ENCODE data around the gene NEK2. TPM values are rescaled to one million over a fixed set of nuclear protein-coding genes. Genes with fewer than 3 reads are reported as not detected.

Gene NEK2
- total RNA-seq, 1 experiment from 2014 or later: 50.2 TPM

DNA sequence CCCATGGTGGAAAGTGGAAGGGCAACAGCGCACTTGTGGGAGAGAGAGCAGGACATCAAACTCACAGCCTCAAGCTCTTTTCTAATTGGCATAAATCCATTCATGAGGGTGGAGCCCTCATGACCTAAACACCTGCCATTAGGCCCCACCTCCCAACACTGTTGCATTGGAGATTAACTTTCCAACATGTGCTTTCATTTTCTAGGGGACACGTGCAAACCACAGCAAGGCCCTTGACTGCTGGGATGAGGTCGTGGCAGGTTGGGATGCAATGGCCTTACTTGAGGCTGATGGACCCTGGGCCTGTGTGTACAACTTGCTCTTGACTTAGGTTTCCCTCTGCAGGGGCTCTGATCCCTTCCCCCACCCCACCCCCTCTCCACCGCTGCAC lies 35.9 kb upstream of the NEK2 start:
- intact Hi-C loops (cut with micrococcal nuclease): no loop called here
- H4K20me1 ChIP-seq (ENCODE audit: insufficient read depth): no peaks in the 10 kb centered on the region
- CTCF ChIA-PET: interaction anchor here (1.5 kb wide), 1 partner anchor 13 kb away, joined by 5 read pairs; no protein-coding TSS in a partner anchor
- H3K4me2 ChIP-seq (ENCODE audit: low read length): no peak overlapping the region
- no peaks in the 10 kb centered on the region for H3K27me3 ChIP-seq (ENCODE audit: insufficient read depth, low read length)
- no peaks in the 10 kb centered on the region for H3K9me2 ChIP-seq (ENCODE audit: insufficient read depth)
- no peak for TF ChIP-seq EZH2phosphoT487 (IDR thresholded peaks at IDR 0.05; ENCODE audit: borderline replicate concordance)
- TF ChIP-seq POLR2A (IDR thresholded peaks at IDR 0.05; ENCODE audit: borderline replicate concordance, extremely low read depth, insufficient read depth, insufficient read length): no peak
- no peak for TF ChIP-seq ELF1 (IDR thresholded peaks at IDR 0.05; ENCODE audit: borderline replicate concordance, low read depth)
- no peak for TF ChIP-seq ZFX (IDR thresholded peaks at IDR 0.05)
- TF ChIP-seq YY1 (IDR thresholded peaks at IDR 0.05; ENCODE audit: extremely low read depth, insufficient replicate concordance, low read depth, low read length): no peak
- TF ChIP-seq, protein P1, sequence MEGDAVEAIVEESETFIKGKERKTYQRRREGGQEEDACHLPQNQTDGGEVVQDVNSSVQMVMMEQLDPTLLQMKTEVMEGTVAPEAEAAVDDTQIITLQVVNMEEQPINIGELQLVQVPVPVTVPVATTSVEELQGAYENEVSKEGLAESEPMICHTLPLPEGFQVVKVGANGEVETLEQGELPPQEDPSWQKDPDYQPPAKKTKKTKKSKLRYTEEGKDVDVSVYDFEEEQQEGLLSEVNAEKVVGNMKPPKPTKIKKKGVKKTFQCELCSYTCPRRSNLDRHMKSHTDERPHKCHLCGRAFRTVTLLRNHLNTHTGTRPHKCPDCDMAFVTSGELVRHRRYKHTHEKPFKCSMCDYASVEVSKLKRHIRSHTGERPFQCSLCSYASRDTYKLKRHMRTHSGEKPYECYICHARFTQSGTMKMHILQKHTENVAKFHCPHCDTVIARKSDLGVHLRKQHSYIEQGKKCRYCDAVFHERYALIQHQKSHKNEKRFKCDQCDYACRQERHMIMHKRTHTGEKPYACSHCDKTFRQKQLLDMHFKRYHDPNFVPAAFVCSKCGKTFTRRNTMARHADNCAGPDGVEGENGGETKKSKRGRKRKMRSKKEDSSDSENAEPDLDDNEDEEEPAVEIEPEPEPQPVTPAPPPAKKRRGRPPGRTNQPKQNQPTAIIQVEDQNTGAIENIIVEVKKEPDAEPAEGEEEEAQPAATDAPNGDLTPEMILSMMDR (IDR thresholded peaks at IDR 0.05 in 2 of 3, conservative IDR thresholded peaks at IDR 0.05 in 1 of 3; ENCODE audit: borderline replicate concordance in 1 of 3, insufficient read depth in 1 of 3, low read depth in 2 of 3, low read length in 2 of 3): no peak
- no TSS peak for BruUV-seq (replicated peaks)
- no peak overlapping the region for H3K27ac ChIP-seq (ENCODE audit: low read depth, low read length)
- H2AFZ ChIP-seq (ENCODE audit: low read depth, low read length, poor library complexity, severe bottlenecking): no peak overlapping the region
- H3K36me3 ChIP-seq (ENCODE audit: control insufficient read depth in 1 of 2, insufficient read depth in 2 of 2, low read length in 2 of 2): no peaks in the 10 kb centered on the region
- no peaks in the 10 kb centered on the region for H3K4me1 ChIP-seq (ENCODE audit: control insufficient read depth in 1 of 2, insufficient read depth in 2 of 2, low read length in 2 of 2)
- POLR2A ChIA-PET: no interaction called here
- DNase-seq (ENCODE audit: low read depth, low spot score) (no peak), ATAC-seq (no peak)
- no peaks in the 10 kb centered on the region for H3K79me2 ChIP-seq (ENCODE audit: insufficient read depth, low read length)
- H3K9me3 ChIP-seq (ENCODE audit: control insufficient read depth in 1 of 2, insufficient read depth in 1 of 2, low read depth in 1 of 2, low read length in 2 of 2): no peaks in the 10 kb centered on the region
- RAD21 ChIA-PET (ENCODE audit: low non-redundant PET in 1 of 2, low total read pairs in 2 of 2, uncharacterized antibody in 2 of 2, unreplicated experiment in 2 of 2): no interaction called here
- no peak overlapping the region for H3K9ac ChIP-seq (ENCODE audit: low read length)
- H3K4me3 ChIP-seq (replicated peaks in 1 of 2; ENCODE audit: low read depth in 1 of 2, low read length in 2 of 2): no peak overlapping the region

DNA sequence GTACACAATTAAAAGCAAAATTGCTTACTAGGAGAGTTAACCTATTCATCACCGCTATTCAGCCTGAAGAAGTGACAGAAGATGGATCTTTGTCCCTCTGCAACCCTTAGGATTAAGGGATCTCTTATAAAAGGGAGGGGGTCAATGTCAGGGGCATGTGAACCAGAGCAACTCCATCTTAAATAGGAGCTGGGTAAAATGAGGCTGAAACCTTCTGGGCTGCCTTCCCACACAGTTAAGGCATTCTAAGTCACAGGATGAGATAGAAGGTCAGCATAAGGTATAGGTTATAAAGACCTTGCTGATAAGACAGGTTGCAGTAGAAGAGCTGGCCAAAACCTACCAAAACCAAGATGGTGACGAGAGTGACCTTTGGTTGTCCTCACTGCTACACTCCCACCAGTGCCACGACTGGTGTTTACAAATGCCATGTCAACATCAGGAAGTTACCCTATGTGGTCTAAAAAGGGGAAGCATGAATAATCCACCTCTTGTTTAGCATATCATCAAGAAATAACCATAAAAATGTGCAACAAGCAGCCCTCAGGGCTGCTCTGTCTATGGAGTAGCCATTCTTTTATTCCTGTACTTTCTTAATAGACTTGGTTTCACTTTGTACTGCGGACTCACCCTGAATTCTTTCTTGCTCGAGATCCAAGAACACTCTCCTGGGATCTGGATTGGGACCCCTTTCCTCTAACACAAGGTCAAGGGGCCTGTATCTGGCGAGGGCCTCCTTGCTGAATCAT lies 35.3 kb upstream of the NEK2 start:
- intact Hi-C loops (cut with micrococcal nuclease): no loop called here
- ChIA-PET CTCF (interaction anchor here (1.5 kb wide), 1 partner anchor 12 kb away, joined by 5 read pairs; no protein-coding TSS in a partner anchor), RAD21 (ENCODE audit: low non-redundant PET in 1 of 2, low total read pairs in 2 of 2, uncharacterized antibody in 2 of 2, unreplicated experiment in 2 of 2) (no interaction called here), POLR2A (no interaction called here)
- Histone ChIP-seq H3K79me2 (ENCODE audit: insufficient read depth, low read length) (no peaks in the 10 kb centered on the region), H3K4me2 (ENCODE audit: low read length) (no peak overlapping the region), H3K27me3 (ENCODE audit: insufficient read depth, low read length) (no peaks in the 10 kb centered on the region), H3K9me3 (ENCODE audit: control insufficient read depth in 1 of 2, insufficient read depth in 1 of 2, low read depth in 1 of 2, low read length in 2 of 2) (no peaks in the 10 kb centered on the region), H3K27ac (ENCODE audit: low read depth, low read length) (no peak overlapping the region), H3K36me3 (ENCODE audit: control insufficient read depth in 1 of 2, insufficient read depth in 2 of 2, low read length in 2 of 2) (no peaks in the 10 kb centered on the region), H3K9me2 (ENCODE audit: insufficient read depth) (no peaks in the 10 kb centered on the region), H3K9ac (ENCODE audit: low read length) (no peak overlapping the region), H4K20me1 (ENCODE audit: insufficient read depth) (no peaks in the 10 kb centered on the region), H3K4me1 (ENCODE audit: control insufficient read depth in 1 of 2, insufficient read depth in 2 of 2, low read length in 2 of 2) (no peaks in the 10 kb centered on the region), H2AFZ (ENCODE audit: low read depth, low read length, poor library complexity, severe bottlenecking) (no peak overlapping the region), H3K4me3 (replicated peaks in 1 of 2; ENCODE audit: low read depth in 1 of 2, low read length in 2 of 2) (no peak overlapping the region)
- no peak for TF ChIP-seq CEBPB (IDR thresholded peaks at IDR 0.05; ENCODE audit: low read depth)
- DNase-seq (ENCODE audit: low read depth, low spot score) (no peak), ATAC-seq (no peak)
- BruUV-seq (replicated peaks): no TSS peak
